Activated CD4-positive, CD25-positive, alpha-beta regulatory T cell (primary cell): Measurements from ENCODE around the gene WDHD1.
"Not testable (repeated sequence)": the region's sequence is repeated elsewhere in the genome, so short reads cannot be mapped to it uniquely, and the experiment has no call there.

Source experiments
- DNase-seq, 4 experiments: peaks; one replicate each; lab custom pipeline; 2025; lab: John Stamatoyannopoulos, UW

WDHD1 gene, protein sequence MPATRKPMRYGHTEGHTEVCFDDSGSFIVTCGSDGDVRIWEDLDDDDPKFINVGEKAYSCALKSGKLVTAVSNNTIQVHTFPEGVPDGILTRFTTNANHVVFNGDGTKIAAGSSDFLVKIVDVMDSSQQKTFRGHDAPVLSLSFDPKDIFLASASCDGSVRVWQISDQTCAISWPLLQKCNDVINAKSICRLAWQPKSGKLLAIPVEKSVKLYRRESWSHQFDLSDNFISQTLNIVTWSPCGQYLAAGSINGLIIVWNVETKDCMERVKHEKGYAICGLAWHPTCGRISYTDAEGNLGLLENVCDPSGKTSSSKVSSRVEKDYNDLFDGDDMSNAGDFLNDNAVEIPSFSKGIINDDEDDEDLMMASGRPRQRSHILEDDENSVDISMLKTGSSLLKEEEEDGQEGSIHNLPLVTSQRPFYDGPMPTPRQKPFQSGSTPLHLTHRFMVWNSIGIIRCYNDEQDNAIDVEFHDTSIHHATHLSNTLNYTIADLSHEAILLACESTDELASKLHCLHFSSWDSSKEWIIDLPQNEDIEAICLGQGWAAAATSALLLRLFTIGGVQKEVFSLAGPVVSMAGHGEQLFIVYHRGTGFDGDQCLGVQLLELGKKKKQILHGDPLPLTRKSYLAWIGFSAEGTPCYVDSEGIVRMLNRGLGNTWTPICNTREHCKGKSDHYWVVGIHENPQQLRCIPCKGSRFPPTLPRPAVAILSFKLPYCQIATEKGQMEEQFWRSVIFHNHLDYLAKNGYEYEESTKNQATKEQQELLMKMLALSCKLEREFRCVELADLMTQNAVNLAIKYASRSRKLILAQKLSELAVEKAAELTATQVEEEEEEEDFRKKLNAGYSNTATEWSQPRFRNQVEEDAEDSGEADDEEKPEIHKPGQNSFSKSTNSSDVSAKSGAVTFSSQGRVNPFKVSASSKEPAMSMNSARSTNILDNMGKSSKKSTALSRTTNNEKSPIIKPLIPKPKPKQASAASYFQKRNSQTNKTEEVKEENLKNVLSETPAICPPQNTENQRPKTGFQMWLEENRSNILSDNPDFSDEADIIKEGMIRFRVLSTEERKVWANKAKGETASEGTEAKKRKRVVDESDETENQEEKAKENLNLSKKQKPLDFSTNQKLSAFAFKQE

GRCh38 chr14:55026793-55027561 lies at the start of gene WDHD1, which contains the start of gene SOCS4:
Gene WDHD1, minus strand, starts transcription at chr14:55027099. Its CDS starts 312 bp downstream, at chr14:55026787.
Gene SOCS4, plus strand, starts transcription at chr14:55027236. Its CDS starts 15,806 bp downstream, at chr14:55043042.
- DNase-seq, result peak; percentile 89 to 94 (median 92)

GRCh38 chr14:55075628-55076175 lies 48.8 kb upstream of the WDHD1 start:
- DNase-seq, result no peak

DNA sequence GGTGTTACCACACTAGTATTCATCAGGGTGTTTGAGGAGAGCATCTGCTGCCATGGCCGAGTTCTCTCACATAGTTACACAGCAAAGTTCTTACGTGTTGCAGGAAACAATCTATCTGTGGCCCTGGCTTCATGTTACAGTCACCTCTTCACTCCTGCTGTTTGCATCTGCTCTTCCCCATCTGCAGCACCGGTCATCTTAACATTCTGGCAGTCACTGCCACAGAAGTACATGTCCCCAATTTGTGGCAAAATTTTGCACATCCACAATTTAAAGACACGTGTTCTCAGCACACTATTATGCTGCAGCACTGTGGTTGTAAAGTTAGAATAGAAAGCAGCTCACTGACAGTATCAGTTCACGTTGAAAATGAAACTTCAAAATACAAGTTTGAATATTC lies 47.8 kb upstream of the WDHD1 start:
- DNase-seq, result no peak

DNA sequence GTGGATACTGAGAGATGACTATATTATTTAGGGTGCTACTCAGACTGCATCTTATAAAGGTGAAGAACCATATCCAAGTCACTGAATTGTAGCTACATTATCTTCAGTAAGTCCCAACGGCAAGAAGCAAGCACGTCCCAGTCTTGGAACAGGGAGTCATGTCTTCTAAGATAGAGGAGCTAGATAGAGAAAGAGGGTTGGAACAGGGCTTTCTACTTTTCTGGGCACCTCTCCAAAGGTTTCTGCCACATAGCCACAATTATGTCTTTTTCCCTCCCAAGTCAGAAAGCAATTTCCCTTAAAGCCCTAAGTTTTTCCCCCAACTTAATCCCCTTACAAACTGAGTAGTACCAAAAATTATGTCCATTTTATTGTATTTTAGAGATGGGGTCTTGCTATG lies 47.0 kb upstream of the WDHD1 start:
- DNase-seq, result no peak

DNA sequence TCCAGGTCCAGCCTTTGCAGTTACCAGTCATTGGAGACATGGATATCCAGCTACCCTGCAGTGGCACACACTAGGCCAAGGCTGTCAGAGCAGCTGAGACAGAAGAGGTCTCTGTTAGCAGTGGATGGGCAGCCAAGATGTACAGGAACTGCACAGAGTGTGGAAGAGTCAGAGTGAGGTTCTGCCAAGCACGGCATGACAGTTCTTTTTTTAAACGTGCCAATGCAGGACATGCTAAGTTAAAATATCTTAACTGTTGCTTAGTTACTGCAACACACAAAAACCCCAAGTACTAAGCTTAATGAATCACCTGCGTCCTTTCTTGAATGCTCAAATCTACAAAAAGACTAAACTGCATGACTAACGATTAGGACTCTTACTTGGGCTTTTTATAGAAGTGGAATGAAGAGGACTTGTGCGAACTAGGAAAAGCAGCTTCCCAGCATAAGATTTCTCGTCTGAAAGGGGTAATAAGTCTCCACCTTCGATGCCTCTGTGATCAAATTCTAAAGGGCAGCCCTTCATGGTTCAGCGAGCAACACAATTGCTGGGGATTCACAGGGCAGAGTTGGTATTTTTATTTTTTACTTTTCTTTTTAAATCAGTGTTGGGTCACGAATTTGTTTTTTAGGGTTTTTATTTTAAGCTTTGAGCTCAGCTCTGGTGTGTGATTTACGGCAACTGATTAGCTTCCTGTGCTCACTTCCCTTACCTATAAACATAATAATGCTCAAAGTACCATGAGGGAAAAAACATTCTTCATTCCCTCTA lies 45.2 kb upstream of the WDHD1 start:
- peak in 1 of 4 experiments; percentile 11 for DNase-seq

- no peak for DNase-seq
These were observed 44.1 kb upstream of the WDHD1 start for GRCh38 chr14:55070981-55071411.

- no peak for DNase-seq
These were observed 39.3 kb upstream of the WDHD1 start for GRCh38 chr14:55066223-55066622.

- DNase-seq, result no peak
These were observed 38.5 kb upstream of the WDHD1 start for GRCh38 chr14:55065411-55065810.

DNA sequence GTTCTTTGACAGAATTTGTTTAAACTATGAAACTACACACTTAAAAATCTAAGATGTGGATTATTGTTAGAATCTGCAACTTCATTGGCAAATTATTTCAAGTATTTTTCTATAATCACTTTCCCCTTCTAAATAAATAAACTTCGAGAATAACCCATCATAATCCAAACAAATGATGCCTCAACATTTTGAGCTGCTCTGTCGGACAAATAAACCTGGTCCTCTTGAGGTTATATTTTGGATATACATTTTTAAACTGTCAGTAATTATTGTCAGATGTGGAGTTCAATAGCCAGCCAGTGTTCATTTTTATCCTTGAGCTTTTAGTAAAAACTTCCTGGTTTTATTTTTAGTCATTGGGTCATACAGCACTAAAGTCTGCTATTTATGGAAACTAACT lies 38.0 kb upstream of the WDHD1 start:
- not testable (repeated sequence) for DNase-seq

GRCh38 chr14:55062517-55063351 lies 35.8 kb upstream of the WDHD1 start:
- no peak for DNase-seq

DNA sequence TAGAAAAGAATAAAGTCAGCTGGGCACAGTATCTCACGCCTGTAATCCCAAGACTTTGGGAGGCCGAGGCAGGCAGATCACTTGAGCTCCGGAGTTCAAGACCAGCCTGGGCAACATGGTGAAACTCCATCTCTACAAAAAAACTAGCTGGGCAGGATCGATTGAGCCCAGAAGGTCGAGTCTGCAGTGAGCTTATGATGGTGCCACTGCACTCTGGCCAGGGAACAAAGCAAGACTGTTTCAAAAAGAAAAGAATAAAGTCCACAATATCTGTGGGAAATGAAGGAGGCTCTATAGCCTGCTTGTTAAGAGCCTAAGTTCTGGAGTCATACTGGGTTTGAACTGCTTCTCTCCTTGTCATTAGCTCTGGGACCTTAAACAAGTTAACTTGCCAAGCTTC lies 32.4 kb upstream of the WDHD1 start:
- no peak for DNase-seq

DNA sequence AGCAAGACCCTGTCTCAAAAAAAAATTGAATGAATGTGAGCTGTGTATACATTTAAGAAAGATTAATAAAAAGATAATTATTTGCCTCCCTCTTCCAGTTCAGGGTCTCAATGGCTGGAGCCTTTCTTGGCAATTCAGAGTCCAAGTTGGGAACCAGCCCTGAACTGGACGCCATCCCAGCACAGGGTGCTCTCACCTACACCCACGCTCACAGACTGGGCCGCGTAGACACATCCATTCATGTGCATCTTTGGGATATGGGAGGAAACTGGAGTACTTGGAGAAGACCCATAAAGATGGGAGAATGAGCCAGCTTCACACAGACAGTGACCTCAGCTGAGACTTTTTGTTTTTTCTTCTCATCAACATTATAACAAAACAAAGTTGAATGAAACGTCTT lies 31.0 kb upstream of the WDHD1 start:
- no peak for DNase-seq

DNA sequence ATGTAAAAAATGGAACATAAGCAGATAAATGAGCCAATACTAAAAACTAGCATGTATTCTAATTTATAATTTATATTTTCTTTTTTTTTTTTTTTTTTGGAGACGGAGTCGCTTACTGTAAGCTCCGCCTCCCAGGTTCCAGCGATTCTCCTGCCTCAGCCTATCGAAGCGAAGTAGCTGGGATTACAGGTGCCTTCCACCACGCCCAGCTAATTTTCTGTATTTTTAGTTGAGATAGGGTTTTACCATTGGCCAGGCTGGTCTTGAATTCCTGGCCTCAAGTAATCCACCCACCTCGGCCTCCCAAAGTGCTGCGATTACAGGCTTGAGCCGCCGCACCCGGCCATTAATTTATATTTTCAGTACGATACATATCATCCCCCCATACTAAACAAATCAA lies 27.2 kb upstream of the WDHD1 start:
- no peak for DNase-seq

GRCh38 chr14:55053500-55053899 lies 26.6 kb upstream of the WDHD1 start:
- DNase-seq, result no peak

DNA sequence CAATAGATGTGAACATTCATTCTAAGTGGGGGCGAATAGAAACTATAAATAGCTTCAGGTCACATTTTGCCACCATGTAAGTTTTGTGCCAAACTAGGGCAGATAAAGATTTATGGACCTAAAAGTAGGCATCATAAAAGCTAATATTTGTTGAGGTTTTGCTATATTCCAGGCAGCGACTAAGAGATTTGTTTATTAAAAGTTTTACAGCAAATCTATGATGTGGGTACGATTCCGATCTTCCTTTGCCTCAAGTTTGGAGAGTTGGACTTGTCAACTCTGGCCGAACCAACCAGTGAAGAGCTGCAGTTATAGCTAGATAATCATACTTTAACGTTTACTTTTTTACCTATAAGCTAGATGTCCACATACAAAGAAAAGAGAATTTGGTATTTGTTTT lies 26.1 kb upstream of the WDHD1 start:
- no peak for DNase-seq

DNA sequence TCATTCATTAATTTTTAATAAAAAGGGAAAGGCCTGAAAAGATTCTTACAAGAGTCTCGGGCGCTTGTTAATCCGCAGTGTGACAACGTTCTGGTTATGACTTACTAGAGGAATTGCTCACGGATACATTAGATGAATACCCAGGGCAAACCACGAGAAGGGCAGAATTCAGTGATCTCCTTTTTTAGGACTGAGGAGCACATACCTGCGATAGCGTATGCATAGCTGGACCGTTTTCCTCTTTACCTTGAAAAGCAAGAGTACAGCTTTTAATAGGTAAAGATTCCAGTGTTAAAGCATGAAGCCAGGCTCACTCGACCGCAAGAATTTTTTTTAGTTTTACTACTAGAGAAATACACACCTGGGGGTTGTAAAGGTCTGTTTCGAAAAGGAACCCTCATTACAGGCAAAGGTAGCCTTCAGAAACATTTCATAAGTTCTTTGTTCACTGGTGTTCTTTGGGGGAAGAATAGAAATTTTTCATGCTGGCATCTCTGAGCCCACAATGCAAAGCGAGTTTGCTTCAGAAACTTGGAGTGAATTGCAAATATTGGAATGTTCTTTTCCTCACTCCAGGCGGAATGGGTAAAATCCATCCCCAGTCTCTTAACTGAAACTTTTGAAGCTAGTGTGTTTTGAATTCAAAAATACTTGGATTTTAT lies 25.5 kb upstream of the WDHD1 start:
- DNase-seq, result no peak

DNA sequence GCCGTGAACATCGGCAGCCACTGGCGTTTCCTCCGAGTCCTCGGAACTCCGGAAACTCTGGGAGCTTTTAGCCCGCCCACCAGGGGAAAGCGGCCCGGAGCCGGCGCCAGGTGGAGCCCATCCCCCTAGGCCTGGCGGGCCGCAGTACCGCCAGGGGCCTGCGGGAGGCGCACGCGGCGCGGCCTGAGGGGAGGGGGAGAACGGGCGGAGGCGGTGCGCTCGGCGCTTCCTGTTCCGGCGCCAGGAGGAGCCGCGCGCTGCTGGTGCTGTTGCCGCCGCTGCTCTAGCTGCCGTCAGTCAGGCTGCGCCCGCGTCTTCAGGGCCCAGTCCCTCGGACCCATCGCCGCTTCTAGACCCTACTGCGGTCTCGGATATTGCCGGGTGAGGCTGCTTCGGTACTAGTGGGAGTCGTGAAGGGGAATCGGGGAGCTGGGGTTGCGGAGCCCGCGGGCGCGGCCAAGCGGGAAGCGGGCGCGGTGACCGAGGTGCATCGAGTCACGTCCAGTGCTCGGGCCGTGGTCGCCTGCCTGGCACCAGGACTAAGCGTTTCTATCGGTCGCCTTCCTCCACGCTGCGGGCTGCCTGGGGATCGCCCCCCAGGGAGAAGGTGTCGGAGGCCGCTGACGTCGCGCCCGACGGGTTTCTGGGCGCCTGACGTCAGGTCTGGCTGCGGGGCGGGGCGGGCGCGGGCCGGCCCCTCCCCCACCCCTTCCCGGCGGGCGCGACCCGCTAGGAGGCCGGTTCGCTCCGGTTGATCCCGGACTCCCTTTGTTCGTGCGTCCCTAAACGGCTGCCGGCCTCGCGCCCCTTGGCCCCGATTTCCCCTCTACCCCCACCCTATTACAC lies 24.7 kb upstream of the WDHD1 start, which contains the start of gene MAPK1IP1L:
MAPK1IP1L (plus strand) TSS at position 225 of the 846 bp plus-strand sequence. CDS start 10,037 bp downstream, outside the sequence.
- peak; percentile 81 to 89 (median 86) for DNase-seq

DNA sequence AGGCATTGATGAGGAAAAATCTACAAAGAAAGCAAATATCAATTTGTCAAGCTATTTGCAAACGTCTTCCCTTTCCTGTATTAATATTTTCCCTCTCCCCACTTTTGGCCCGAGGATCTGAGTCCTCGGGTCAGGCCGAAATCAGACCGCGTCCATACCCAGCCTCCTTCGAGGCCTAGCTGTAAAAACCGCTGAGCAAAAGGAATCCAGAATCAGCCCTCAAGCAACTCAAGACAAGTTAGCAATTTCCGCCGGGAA lies 24.2 kb upstream of the WDHD1 start:
- DNase-seq, result no peak
